Caco-2 (cell line): ENCODE measurements around the gene SPECC1. TPM values are rescaled to one million over a fixed set of nuclear protein-coding genes. Genes with fewer than 3 reads are reported as not detected.

Experiments
- BruUV-seq: library from RNA; stranded (reverse); fragments of 400-500 nt; replicated peaks from 2 replicates; lab custom pipeline; 2021; lab: Mats Ljungman, UMichigan
- CTCF ChIA-PET: fragments of 300-600 bp; sonication (Branson Sonifier 250); formaldehyde crosslinking; loops from one replicate; lab custom pipeline; 2022; ENCODE audit warnings: antibody characterized with exemption; lab: Charles Lee
- POLR2A ChIA-PET: fragments of 300-600 bp; sonication (Branson Sonifier 250); formaldehyde crosslinking; loops from one replicate; lab custom pipeline; 2022; ENCODE audit warnings: antibody characterized with exemption; lab: Charles Lee
- DNase-seq, 2 experiments: peaks; one replicate each; pipeline versions ENCODE4 v3.0.0 to v3.0.0-alpha.2; 2020 to 2022
- H3K27me3 ChIP-seq: replicated peaks from 2 replicates; pipeline ENCODE4 v1.6.0; 2011; ENCODE audit warnings: low read length; ENCODE audit not compliant: control insufficient read depth, insufficient read depth
- H3K36me3 ChIP-seq: 2 replicates; pipeline ENCODE4 v1.5.1; 2011; ENCODE audit warnings: low read length; ENCODE audit not compliant: control insufficient read depth, insufficient read depth
- H3K4me1 ChIP-seq: fragments of 250-450 bp; sonication (Bioruptor Pico); 2 replicates; pipeline ENCODE4 v1.5.1; 2020; ENCODE audit warnings: mild to moderate bottlenecking
- H3K4me3 ChIP-seq: 2 replicates; pipeline ENCODE4 v1.5.1; 2011; ENCODE audit warnings: low read depth, mild to moderate bottlenecking, control low read depth, low read length
- H3K9me3 ChIP-seq: fragments of 250-450 bp; sonication (Bioruptor Pico); 2 replicates; pipeline ENCODE4 v1.5.1; 2020; ENCODE audit warnings: mild to moderate bottlenecking, moderate library complexity
- H3K27ac Mint-ChIP-seq: one replicate; pipeline ENCODE4 v1.8.0; 2022; ENCODE audit warnings: mixed read lengths; ENCODE audit not compliant: unreplicated experiment
- H3K27me3 Mint-ChIP-seq: one replicate; pipeline ENCODE4 v1.8.0; 2022; ENCODE audit warnings: mixed read lengths; ENCODE audit not compliant: insufficient read depth, unreplicated experiment
- H3K36me3 Mint-ChIP-seq: one replicate; pipeline ENCODE4 v1.8.0; 2022; ENCODE audit warnings: mild to moderate bottlenecking, mixed read lengths; ENCODE audit not compliant: insufficient read depth, unreplicated experiment
- H3K4me1 Mint-ChIP-seq: one replicate; pipeline ENCODE4 v1.8.0; 2022; ENCODE audit warnings: low read depth, mixed read lengths; ENCODE audit not compliant: unreplicated experiment
- H3K4me3 Mint-ChIP-seq: one replicate; pipeline ENCODE4 v1.8.0; 2022; ENCODE audit warnings: mild to moderate bottlenecking, moderate library complexity, mixed read lengths; ENCODE audit not compliant: unreplicated experiment
- H3K9me3 Mint-ChIP-seq: one replicate; pipeline ENCODE4 v1.8.0; 2022; ENCODE audit warnings: mixed read lengths; ENCODE audit not compliant: unreplicated experiment
- intact Hi-C: fragments of 100-400 bp; cut with micrococcal nuclease; formaldehyde crosslinking; loops from one replicate; pipeline ENCODE4 v1.10.0; 2022; ENCODE audit not compliant: unreplicated experiment
- total RNA-seq: library from RNA; stranded (reverse); gene quantifications from 2 replicates; pipeline ENCODE4 v1.2.3, GENCODE V29; 2022
- TF ChIP-seq, protein P1 (sequence below), 2 experiments: fragments of 200-600 bp in 1 of 2; IDR thresholded peaks; 1 replicate in 1 of 2; 2 replicates in 1 of 2; pipeline versions ENCODE4 v1.5.1 to v1.8.0; 2011 to 2022; ENCODE audit warnings: antibody characterized with exemption in 1 of 2, control low read depth in 1 of 2, inconsistent platforms in 1 of 2, low read depth in 1 of 2, low read length in 1 of 2, mild to moderate bottlenecking in 1 of 2, moderate library complexity in 1 of 2; ENCODE audit not compliant: insufficient read depth in 1 of 2, severe bottlenecking in 1 of 2, unreplicated experiment in 1 of 2

The SPECC1 gene
- total RNA-seq, 1 experiment from 2014 or later: 123 TPM

DNA sequence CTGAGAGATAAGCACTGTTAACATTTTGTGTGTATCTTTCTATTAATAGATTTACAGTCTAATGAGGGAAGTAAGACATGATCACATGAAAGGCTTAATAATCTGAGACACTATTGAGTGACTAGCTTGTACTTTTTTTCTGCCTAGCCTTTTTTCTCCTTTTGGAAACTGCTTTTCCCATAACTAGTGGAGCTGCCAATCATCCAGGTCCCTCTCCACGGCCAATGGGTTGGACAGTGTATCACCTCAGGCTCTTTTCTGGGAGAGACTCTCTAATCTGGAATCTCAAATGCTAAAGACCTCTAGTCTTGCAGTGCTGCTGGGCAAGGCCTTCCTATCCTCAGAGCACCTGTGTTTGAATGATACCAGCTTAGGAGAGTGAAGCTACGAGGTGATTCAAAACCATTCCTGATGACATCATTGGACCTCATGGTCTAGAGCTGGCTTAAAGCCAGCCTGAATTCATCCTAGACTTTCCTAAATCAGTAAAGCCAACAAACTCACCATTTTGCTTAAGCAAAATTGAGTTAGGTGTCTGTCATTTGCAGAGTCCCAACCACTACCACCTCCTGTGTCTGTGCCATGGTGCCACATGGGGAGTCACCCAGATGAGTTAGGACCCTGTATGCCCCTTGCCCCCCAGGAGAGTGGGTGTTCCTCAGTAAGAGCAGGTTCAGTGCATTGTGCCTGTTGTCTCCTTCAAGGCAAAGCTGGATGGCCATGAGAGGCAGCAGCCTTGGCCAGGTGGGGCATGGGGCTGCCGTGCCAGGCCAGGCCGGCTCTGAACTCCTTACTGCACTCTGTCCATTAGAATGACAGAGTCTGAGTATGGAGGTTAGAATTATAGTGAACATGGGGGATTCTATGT, 62.9 kb downstream of the SPECC1 start:
- H3K27me3 ChIP-seq: no peaks in the 10 kb centered on the region
- Mint-ChIP-seq H3K9me3 (no peaks in the 10 kb centered on the region), H3K4me1 (no peaks in the 10 kb centered on the region), H3K4me3 (no peak overlapping the region), H3K27me3 (peaks cover 19% of the 10 kb centered on the region), H3K36me3 (no peaks in the 10 kb centered on the region), H3K27ac (no peak overlapping the region)
- no peak overlapping the region for H3K4me3 ChIP-seq
- BruUV-seq: no TSS peak
- H3K36me3 ChIP-seq: no peaks in the 10 kb centered on the region
- TF ChIP-seq, protein P1, sequence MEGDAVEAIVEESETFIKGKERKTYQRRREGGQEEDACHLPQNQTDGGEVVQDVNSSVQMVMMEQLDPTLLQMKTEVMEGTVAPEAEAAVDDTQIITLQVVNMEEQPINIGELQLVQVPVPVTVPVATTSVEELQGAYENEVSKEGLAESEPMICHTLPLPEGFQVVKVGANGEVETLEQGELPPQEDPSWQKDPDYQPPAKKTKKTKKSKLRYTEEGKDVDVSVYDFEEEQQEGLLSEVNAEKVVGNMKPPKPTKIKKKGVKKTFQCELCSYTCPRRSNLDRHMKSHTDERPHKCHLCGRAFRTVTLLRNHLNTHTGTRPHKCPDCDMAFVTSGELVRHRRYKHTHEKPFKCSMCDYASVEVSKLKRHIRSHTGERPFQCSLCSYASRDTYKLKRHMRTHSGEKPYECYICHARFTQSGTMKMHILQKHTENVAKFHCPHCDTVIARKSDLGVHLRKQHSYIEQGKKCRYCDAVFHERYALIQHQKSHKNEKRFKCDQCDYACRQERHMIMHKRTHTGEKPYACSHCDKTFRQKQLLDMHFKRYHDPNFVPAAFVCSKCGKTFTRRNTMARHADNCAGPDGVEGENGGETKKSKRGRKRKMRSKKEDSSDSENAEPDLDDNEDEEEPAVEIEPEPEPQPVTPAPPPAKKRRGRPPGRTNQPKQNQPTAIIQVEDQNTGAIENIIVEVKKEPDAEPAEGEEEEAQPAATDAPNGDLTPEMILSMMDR (IDR thresholded peaks at IDR 0.05; ENCODE audit: insufficient read depth in 1 of 2, low read depth in 1 of 2, low read length in 1 of 2, severe bottlenecking in 1 of 2, unreplicated experiment in 1 of 2): no peak
- no peaks in the 10 kb centered on the region for H3K4me1 ChIP-seq
- no peak for DNase-seq
- POLR2A ChIA-PET: no interaction called here
- no peaks in the 10 kb centered on the region for H3K9me3 ChIP-seq
- CTCF ChIA-PET: interaction anchor here (0.8 to 1.0 kb wide), 2 partner anchors 23 to 79 kb away, joined by 3 read pairs; no protein-coding TSS in a partner anchor
- intact Hi-C loops: no loop called here

DNA sequence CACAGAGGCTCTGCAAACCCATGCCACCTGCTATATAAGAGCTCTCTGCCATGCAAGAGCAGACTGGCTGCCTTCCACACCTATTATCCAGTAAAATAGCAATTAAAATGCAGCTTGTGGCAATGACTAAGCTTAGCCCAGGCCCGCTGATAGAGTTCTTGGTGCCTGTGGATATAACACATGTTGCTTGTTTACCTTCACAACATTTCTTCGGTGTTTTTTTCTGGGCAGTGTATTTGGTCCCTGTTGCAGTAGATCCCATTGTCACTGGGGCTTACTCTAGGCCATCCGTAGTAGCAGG, 63.5 kb downstream of the SPECC1 start:
- no peaks in the 10 kb centered on the region for H3K4me1 Mint-ChIP-seq
- Histone ChIP-seq H3K9me3 (no peaks in the 10 kb centered on the region), H3K4me1 (no peaks in the 10 kb centered on the region), H3K36me3 (no peaks in the 10 kb centered on the region), H3K4me3 (no peak overlapping the region), H3K27me3 (no peaks in the 10 kb centered on the region)
- TF ChIP-seq, protein P1 (IDR thresholded peaks at IDR 0.05; ENCODE audit: insufficient read depth in 1 of 2, low read depth in 1 of 2, low read length in 1 of 2, severe bottlenecking in 1 of 2, unreplicated experiment in 1 of 2): no peak
- no peak overlapping the region for H3K27ac Mint-ChIP-seq
- no peaks in the 10 kb centered on the region for H3K9me3 Mint-ChIP-seq
- H3K27me3 Mint-ChIP-seq: peaks cover 19% of the 10 kb centered on the region
- no peak overlapping the region for H3K4me3 Mint-ChIP-seq
- POLR2A ChIA-PET: no interaction called here
- H3K36me3 Mint-ChIP-seq: no peaks in the 10 kb centered on the region
- CTCF ChIA-PET: interaction anchor here (0.8 to 1.0 kb wide), 2 partner anchors 23 to 80 kb away, joined by 3 read pairs; no protein-coding TSS in a partner anchor
- intact Hi-C loops: no loop called here
- no TSS peak for BruUV-seq
- no peak for DNase-seq

DNA sequence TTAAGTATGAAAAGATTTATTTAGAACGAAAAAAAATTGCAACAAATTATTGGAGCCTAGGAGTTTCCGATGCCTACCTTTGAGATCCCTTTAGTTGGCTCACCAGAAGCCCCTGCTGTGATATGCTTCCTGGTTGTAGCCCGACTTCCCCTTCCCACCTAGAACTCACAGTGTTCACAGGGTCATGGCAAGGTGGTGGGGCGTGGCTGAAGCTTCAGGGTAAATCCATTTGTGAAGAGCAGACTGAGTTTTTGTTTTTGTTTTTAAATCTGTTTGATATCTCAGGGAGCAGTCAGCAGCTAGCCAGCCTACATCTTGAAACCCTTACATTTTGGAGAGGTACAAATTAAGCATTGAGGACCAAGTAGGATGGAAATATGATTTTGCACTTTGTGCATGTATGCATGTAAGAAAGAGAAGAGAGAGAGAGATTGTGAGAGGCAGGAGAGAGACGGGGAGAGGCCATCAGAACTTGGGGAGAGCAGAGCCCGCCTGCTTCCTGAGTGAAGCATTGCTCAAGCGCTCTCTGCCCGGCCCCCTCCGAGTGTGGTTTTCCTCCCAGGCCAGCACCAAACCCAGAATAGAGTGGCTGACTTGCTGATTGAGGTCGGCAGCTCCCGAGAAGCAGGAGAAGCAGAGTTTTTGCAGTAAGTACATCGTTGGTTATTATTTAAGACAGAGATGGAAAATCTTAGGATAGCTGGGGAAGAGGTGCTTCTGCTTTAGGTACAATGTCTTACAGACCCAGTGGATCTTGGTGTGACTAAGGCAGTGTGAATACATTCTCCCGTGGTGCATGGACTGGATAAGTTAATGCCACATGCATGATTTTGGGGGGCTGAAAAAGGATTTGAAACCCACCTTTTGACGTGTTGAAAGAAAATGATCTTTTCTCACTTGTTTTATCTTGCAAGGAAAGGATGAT, 64.2 kb downstream of the SPECC1 start:
- Histone ChIP-seq H3K9me3 (no peaks in the 10 kb centered on the region), H3K4me1 (no peaks in the 10 kb centered on the region), H3K36me3 (no peaks in the 10 kb centered on the region), H3K27me3 (no peaks in the 10 kb centered on the region), H3K4me3 (no peak overlapping the region)
- TF ChIP-seq, protein P1 (IDR thresholded peaks at IDR 0.05; ENCODE audit: insufficient read depth in 1 of 2, low read depth in 1 of 2, low read length in 1 of 2, severe bottlenecking in 1 of 2, unreplicated experiment in 1 of 2): no peak
- ChIA-PET POLR2A (no interaction called here), CTCF (interaction anchor here (1.0 kb wide), 1 partner anchor 22 kb away, joined by 3 read pairs; no protein-coding TSS in a partner anchor)
- BruUV-seq: no TSS peak
- H3K4me1 Mint-ChIP-seq: no peaks in the 10 kb centered on the region
- H3K4me3 Mint-ChIP-seq: no peak overlapping the region
- H3K9me3 Mint-ChIP-seq: no peaks in the 10 kb centered on the region
- peaks cover 20% of the 10 kb centered on the region for H3K27me3 Mint-ChIP-seq
- no peaks in the 10 kb centered on the region for H3K36me3 Mint-ChIP-seq
- DNase-seq: no peak
- intact Hi-C loops: no loop called here
- no peak overlapping the region for H3K27ac Mint-ChIP-seq
